Transverse colon (tissue), 4 donors: Measurements from ENCODE around the gene HDGF. TPM values are rescaled to one million over a fixed set of nuclear protein-coding genes. Genes with fewer than 3 reads are reported as not detected.

ENCODE experiments used
- DNase-seq: peaks from one replicate; pipeline ENCODE4 v3.0.0-alpha.2; 2019
- H3K27ac ChIP-seq, 4 donors: fragments of 200-600 bp; sonication (generic); 2 replicates each; pipeline ENCODE4 v1.5.1; 2016 to 2018; ENCODE audit warnings: inconsistent platforms in 4 of 4
- H3K27me3 ChIP-seq: fragments of 200-600 bp; sonication (generic); 2 replicates; pipeline ENCODE4 v1.5.1; 2017; ENCODE audit warnings: inconsistent platforms
- H3K36me3 ChIP-seq, 4 donors: fragments of 200-600 bp; sonication (generic); 2 replicates each; pipeline ENCODE4 v1.5.1; 2017 to 2019; ENCODE audit warnings: inconsistent platforms in 4 of 4
- H3K4me1 ChIP-seq, 4 donors: fragments of 200-600 bp; sonication (generic); 2 replicates each; pipeline ENCODE4 v1.5.1; 2017 to 2020; ENCODE audit warnings: inconsistent platforms in 4 of 4
- H3K4me3 ChIP-seq, 4 donors: fragments of 200-600 bp; sonication (generic); 1 replicate in 1 of 4; 2 replicates in 3 of 4; pipeline versions ENCODE4 v1.5.1 to v1.6.1; 2017 to 2019; ENCODE audit warnings: inconsistent platforms in 4 of 4
- H3K9me3 ChIP-seq, 2 donors: fragments of 200-600 bp; sonication (generic); 2 replicates each; pipeline ENCODE4 v1.5.1; 2017 to 2019; ENCODE audit warnings: inconsistent platforms in 2 of 2
- EP300 ChIP-seq: sonication (generic); formaldehyde crosslinking; IDR thresholded peaks from one replicate; pipeline ENCODE4 v1.6.1; 2017; ENCODE audit warnings: antibody characterized with exemption, low read depth
- POLR2A ChIP-seq: fragments of 450-650 bp; IDR thresholded peaks from one replicate; pipeline ENCODE4 v1.6.1; 2016; ENCODE audit warnings: antibody characterized with exemption, mild to moderate bottlenecking, moderate library complexity
- POLR2AphosphoS5 ChIP-seq, 3 donors: sonication (generic); formaldehyde crosslinking; IDR thresholded peaks; one replicate each; pipeline ENCODE4 v1.6.1; 2016; ENCODE audit warnings: antibody characterized with exemption in 3 of 3
- WGBS, 2 donors: methylation state at CpG; one replicate each; pipeline ENCODE4 v1.1.5; 2018; ENCODE audit warnings: low coverage in 1 of 2; 5-methylcytosine and 5-hydroxymethylcytosine counted together
- in situ Hi-C, 4 donors: fragments of 200-750 bp; cut with MboI; loops; one replicate each; pipeline versions ENCODE4 v1.15.0 to v1.15.1; 2017; ENCODE audit warnings: low sequenced_read_pairs in 3 of 4, low pct_ligation_motif_present in 1 of 4, low pct_unique_long_range_greater_than_20kb in 1 of 4
- intact Hi-C: fragments of 100-400 bp; cut with DNase I; formaldehyde crosslinking; loops from one replicate; pipeline ENCODE4 v1.15.1; 2023; ENCODE audit warnings: low total_unique reads
- total RNA-seq, 4 donors: library from RNA; depleted of rRNA; stranded (reverse); fragments of >200 nt; gene quantifications; one replicate each; pipeline ENCODE4 v1.1.0, GENCODE V29; 2016
- TF ChIP-seq, protein P1 (sequence below), 5 experiments: fragments of 200-600 bp in 3 of 5; fragments of 450-650 bp in 2 of 5; sonication (generic) in 3 of 5; IDR thresholded peaks; 1 replicate in 2 of 5; 2 replicates in 3 of 5; pipeline ENCODE4 v1.5.1; 2016 to 2017; ENCODE audit warnings: antibody characterized with exemption in 5 of 5, inconsistent platforms in 3 of 5, mild to moderate bottlenecking in 2 of 5, moderate library complexity in 1 of 5

The HDGF gene
- total RNA-seq, 4 donors from 2014 or later: 150 to 204 (median 179) TPM

DNA sequence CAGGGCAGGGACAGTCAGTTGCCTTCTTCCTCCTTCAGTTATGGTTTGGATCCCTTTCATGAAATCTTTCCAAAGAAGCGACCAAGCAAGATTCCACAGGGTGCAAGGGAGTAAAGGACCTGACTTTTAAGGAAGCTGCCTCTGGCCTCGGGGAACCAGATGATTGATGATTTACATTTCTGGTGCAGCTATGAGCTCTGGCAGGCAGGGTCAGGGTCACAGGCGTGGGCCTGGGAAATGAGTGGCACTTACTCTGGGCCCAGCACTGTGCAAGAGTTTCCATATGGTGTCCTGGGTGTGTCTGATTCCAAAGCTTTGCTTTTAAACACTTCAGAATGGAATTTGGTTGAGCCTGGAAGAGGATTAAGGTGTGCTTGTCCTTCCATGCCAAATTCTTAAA lies 38.8 kb downstream of the HDGF start:
- H3K27ac ChIP-seq: no peak overlapping the region
- no peaks in the 10 kb centered on the region for H3K9me3 ChIP-seq
- no peak for DNase-seq
- in situ Hi-C loops: no loop called here
- WGBS, 2 donors: 55% methylated on average over 3 of the region's 3 CpGs; no CpG with 5 or more reads in 1 of the 2 donors
- no peaks in the 10 kb centered on the region for H3K36me3 ChIP-seq
- intact Hi-C loops: no loop called here
- H3K4me1 ChIP-seq: peaks cover 8 to 20% (median 13%) of the 10 kb centered on the region in 4 donors
- H3K4me3 ChIP-seq: no peak overlapping the region
- H3K27me3 ChIP-seq: no peaks in the 10 kb centered on the region
- TF ChIP-seq EP300 (no peak), POLR2AphosphoS5 (IDR thresholded peaks at IDR 0.05) (no peak)

DNA sequence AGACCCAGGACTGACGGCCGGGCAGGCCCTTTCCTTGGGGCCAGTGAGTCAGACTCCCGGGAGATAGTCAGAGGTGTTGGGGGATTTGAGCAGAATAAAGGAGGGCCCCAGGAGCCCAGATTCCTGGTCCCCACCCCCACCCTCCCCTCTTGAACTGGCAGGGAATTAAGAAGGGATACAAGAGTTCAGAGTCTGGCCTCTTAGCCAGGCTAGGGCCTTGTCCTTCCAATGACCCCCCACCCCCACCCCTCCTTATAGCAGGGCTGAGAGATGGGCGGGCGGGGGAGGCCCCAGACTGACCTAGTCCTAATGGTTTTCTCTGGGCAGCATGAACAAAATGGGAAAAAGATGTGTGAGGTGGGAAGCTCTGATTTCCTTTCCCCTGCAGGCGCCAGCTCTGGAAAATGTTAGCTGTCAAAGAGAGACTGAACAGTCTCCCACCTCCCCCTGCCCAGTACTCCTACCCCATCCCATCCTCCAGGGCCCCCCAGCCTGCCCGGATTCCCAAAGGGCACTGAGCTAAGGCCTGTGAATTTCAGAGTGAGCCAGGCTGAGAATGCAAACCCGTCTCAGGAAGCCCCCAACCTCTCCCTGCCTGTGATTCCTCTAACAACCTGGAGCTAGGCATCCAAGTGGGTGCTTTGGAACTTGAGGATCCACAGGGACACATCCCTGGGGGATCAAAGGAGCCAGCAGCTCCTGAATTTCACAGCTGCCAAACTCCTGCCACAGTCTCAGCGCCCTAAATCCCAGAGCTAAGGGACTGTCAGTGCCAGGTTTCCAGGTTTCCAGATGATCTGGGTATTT lies 40.3 kb downstream of the HDGF start:
- Histone ChIP-seq H3K27ac (peak overlapping the region in 3 of 4 donors; percentile 1 to 26 (median 26)), H3K36me3 (no peaks in the 10 kb centered on the region), H3K27me3 (no peaks in the 10 kb centered on the region), H3K4me3 (no peak overlapping the region), H3K4me1 (peaks cover 13 to 34% (median 23%) of the 10 kb centered on the region in 4 donors), H3K9me3 (no peaks in the 10 kb centered on the region)
- DNase-seq: no peak
- 83% methylated on average over 9 of the region's 9 CpGs; no CpG with 5 or more reads in 1 of the 2 donors for WGBS, 2 donors
- in situ Hi-C loops (no loop called here), intact Hi-C loops (no loop called here)
- TF ChIP-seq POLR2AphosphoS5 (IDR thresholded peaks at IDR 0.05): no peak
- no peak for TF ChIP-seq POLR2A

DNA sequence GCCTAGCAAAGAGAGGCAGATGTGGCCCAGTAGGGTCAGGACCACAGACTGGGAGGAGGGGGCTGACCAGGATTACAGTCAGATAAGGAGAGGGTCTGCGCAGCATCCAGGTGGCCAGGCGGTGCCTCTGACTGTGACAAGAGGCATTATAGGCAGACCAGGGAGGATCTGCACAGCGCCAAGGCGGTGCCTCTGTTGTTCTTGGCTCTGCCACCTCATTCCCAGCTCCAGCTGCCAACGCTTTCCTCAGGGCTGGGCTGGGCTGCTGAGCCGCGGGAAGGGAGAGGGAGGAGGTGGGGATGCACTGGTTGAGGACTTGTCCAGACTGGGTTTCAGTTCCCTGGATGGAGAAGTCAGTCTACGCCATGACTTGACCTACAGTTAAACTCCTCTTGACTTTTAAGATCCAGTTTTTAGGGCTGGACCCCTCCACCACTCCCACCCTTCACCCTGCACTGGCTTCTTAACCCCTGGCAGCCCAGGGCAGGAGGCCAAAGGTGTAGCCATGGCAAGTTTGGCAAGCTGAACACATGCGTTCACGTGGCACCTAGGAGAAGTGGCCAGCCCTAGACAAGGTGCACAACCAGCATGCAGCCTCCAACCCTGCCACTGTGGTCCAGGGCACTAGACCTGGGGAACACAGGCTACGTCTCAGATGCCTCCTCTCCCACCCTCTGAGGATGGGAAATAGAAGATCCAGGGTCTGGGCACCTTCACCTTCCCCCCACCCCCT lies 41.6 kb downstream of the HDGF start:
- intact Hi-C loops: no loop called here
- peak; percentile 63 for DNase-seq
- H3K4me1 ChIP-seq: peaks cover 26 to 47% (median 36%) of the 10 kb centered on the region in 4 donors
- TF ChIP-seq POLR2AphosphoS5 (IDR thresholded peaks at IDR 0.05) (peak in 1 of 3 donors; percentile 8), EP300 (no peak)
- no peak overlapping the region for H3K4me3 ChIP-seq
- peaks cover 9% of the 10 kb centered on the region for H3K27me3 ChIP-seq
- no peaks in the 10 kb centered on the region for H3K9me3 ChIP-seq
- H3K27ac ChIP-seq: peak overlapping the region in 3 of 4 donors; percentile 21 to 49 (median 30)
- H3K36me3 ChIP-seq: no peaks in the 10 kb centered on the region
- in situ Hi-C loops: loop anchor here in 1 of 4 donors (10.0 kb wide), 1 partner anchor 155 kb away; the partner anchor contains the start of gene NTRK1
- 35% methylated on average over 11 of the region's 11 CpGs; no CpG with 5 or more reads in 1 of the 2 donors for WGBS, 2 donors

DNA sequence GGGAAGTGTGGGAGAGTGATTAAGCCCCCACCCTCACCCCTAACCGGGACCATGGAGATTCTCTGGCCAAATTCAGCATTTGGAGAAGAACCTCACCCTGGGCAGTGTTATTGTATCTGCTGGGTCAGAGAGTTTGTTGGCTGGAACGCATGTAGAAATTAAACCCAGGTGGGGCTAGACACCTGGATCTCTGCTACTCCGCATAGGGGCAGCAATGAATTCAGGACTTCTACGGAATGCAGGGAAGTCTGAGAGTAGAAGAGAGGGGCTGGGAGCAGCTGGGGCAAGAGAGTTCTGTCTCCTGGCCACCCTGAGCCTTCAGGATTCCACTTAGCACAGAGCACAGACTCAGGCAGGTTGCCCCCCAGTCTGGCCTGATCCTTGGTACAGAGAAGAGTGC lies 42.4 kb downstream of the HDGF start:
- in situ Hi-C loops (loop anchor here in 1 of 4 donors (10.0 kb wide), 1 partner anchor 156 kb away; the partner anchor contains the start of gene NTRK1), intact Hi-C loops (no loop called here)
- TF ChIP-seq, protein P1, sequence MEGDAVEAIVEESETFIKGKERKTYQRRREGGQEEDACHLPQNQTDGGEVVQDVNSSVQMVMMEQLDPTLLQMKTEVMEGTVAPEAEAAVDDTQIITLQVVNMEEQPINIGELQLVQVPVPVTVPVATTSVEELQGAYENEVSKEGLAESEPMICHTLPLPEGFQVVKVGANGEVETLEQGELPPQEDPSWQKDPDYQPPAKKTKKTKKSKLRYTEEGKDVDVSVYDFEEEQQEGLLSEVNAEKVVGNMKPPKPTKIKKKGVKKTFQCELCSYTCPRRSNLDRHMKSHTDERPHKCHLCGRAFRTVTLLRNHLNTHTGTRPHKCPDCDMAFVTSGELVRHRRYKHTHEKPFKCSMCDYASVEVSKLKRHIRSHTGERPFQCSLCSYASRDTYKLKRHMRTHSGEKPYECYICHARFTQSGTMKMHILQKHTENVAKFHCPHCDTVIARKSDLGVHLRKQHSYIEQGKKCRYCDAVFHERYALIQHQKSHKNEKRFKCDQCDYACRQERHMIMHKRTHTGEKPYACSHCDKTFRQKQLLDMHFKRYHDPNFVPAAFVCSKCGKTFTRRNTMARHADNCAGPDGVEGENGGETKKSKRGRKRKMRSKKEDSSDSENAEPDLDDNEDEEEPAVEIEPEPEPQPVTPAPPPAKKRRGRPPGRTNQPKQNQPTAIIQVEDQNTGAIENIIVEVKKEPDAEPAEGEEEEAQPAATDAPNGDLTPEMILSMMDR (IDR thresholded peaks at IDR 0.05): no peak
- TF ChIP-seq EP300 (no peak), POLR2A (no peak), POLR2AphosphoS5 (IDR thresholded peaks at IDR 0.05) (no peak)
- Histone ChIP-seq H3K9me3 (no peaks in the 10 kb centered on the region), H3K36me3 (no peaks in the 10 kb centered on the region), H3K27me3 (peaks cover 18% of the 10 kb centered on the region), H3K4me3 (no peak overlapping the region), H3K4me1 (peaks cover 31 to 56% (median 41%) of the 10 kb centered on the region in 4 donors), H3K27ac (peak overlapping the region in 3 of 4 donors; percentile 17 to 49 (median 30))
- no peak for DNase-seq
- WGBS, 2 donors: 64% methylated on average over 4 of the region's 4 CpGs; no CpG with 5 or more reads in 1 of the 2 donors

DNA sequence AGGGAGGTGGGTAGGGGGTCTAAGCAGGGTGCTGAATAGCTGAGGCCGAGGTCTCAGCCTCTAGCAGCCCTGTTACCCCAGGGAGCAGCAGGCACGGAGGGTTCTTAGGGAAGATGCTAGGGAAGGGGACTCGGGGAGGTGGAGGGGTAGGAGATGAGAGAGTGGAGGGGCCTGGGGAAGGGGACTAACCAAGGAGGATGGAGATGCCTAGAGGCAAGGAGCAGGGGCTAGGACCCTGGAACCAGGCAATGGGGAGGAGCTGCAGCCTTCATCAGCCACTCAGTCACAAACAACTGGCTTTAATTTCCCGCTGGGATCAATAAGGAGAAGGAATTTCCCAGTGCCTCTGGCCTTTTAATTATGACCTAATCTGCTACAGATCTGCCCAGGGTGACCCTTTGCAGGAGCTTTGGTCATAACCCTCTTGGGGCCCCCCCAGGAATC lies 43.2 kb downstream of the HDGF start:
- Histone ChIP-seq H3K4me3 (no peak overlapping the region), H3K36me3 (no peaks in the 10 kb centered on the region), H3K27me3 (peaks cover 26% of the 10 kb centered on the region), H3K4me1 (peaks cover 31 to 56% (median 41%) of the 10 kb centered on the region in 4 donors), H3K27ac (peak overlapping the region in 3 of 4 donors; percentile 8 to 75 (median 29)), H3K9me3 (no peaks in the 10 kb centered on the region)
- in situ Hi-C loops (loop anchor here in 1 of 4 donors (10.0 kb wide), 1 partner anchor 157 kb away; the partner anchor contains the start of gene NTRK1), intact Hi-C loops (no loop called here)
- 57 to 59% methylated on average over 2 to 4 of the region's 4 CpGs for WGBS, 2 donors
- TF ChIP-seq EP300 (no peak), POLR2A (no peak), POLR2AphosphoS5 (IDR thresholded peaks at IDR 0.05) (no peak)
- TF ChIP-seq, protein P1 (IDR thresholded peaks at IDR 0.05): no peak
- no peak for DNase-seq
